HG02623 (cell line): ENCODE measurements around the gene FES.
"Not testable (repeated sequence)": the region's sequence is repeated elsewhere in the genome, so short reads cannot be mapped to it uniquely, and the experiment has no call there.

Source experiments
- ATAC-seq: cut with Tn5 transposase; IDR thresholded peaks from one replicate; pipeline ENCODE4 v1.9.1; 2021; ENCODE audit warnings: moderate library complexity; ENCODE audit not compliant: unreplicated experiment

The FES gene

DNA sequence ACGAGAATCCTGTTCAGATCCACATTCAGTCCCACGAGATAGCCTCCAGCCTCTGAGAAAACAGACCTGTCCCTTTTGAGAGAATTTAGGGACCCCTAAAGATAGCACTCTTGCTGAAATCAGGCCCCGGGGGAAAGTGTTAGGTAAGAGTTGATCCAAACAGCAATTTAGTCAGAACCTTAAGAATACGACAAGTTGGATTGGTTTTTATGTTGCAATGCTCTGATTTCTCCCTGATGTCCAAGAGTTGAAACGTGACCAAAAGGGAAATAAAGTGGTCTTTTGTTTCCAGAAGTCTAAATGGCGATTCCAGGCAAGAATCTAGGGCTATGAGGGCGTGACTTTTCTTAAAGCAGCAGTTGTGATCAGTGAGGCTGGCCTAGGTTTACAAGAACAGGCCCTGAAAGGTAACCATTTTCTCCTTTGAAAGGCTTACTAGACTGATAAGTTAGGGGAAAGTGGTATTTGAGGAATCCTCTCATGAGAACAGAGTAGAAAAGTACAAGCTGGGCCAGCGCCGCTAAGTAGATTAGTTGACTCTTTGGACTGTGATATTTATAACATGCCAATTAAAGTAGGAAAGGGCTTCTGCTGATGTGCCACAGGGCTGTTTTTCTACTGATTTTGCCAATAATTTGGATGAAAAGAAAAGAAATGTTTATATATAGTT is 23.7 kb downstream of the FES start:
- ATAC-seq = no peak

DNA sequence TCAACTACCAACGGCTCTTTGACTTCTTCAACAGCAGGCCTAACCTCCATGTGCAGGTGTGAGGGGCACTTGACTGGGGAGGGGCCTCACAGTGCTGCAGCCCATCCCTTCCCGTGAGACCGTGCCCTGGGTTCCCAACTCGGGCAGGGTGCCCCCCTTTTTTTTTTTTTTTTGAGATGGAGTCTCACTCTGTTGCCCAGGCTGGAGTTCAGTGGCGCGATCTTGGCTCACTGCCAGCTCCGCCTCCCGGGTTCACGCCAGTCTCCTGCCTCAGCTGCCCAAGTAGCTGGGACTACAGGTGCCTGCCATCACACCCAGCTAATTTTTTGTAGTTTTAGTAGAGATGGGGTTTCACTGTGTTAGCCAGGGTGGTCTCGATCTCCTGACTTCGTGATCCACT is 25.1 kb downstream of the FES start:
- not testable (repeated sequence) for ATAC-seq

DNA sequence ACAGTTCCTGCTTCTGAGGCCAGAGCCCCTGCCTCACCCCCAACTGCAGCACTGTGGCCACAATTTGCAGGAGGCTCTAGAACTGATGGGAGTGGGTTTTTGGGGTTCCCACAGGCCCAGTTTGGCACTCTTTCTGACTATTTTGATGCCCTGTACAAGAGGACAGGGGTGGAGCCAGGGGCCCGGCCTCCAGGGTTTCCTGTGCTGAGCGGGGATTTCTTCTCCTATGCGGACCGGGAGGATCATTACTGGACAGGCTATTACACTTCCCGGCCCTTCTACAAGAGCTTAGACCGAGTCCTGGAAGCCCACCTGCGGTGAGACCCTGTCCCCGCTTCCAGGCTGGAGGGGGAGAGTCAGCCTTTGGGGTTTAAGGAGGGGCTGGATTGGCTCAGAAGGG is 25.7 kb downstream of the FES start:
- ATAC-seq = no peak

- ATAC-seq = no peak
Measured at GRCh38 chr15:90910441-90911301, 26.4 kb downstream of the FES start.

- ATAC-seq = no peak
Measured at GRCh38 chr15:90911302-90911623, 27.0 kb downstream of the FES start.

GRCh38 chr15:90911906-90912769 is 27.8 kb downstream of the FES start:
- ATAC-seq = no peak

DNA sequence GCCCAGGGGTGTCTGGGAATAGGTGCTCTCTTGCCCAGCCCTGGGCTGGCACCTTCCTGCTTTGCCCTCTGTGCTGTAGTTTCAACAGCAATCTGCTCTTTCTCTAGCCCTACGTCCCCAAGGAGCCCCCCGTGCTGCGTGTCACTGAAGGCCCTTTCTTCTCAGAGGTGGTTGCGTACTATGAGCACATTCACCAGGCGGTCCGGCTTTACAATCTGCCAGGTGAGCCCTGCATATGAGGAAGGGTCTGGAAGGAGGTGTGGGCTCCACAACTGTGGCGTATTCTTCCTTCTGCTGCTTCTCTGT is 28.4 kb downstream of the FES start:
- ATAC-seq = no peak

GRCh38 chr15:90913398-90913944 is 29.2 kb downstream of the FES start:
- no peak for ATAC-seq

GRCh38 chr15:90914305-90915080 is 30.2 kb downstream of the FES start:
- ATAC-seq = no peak

GRCh38 chr15:90915216-90915807 is 31.0 kb downstream of the FES start:
- ATAC-seq = no peak

- ATAC-seq = no peak
Measured at GRCh38 chr15:90915808-90916440, 31.6 kb downstream of the FES start.

DNA sequence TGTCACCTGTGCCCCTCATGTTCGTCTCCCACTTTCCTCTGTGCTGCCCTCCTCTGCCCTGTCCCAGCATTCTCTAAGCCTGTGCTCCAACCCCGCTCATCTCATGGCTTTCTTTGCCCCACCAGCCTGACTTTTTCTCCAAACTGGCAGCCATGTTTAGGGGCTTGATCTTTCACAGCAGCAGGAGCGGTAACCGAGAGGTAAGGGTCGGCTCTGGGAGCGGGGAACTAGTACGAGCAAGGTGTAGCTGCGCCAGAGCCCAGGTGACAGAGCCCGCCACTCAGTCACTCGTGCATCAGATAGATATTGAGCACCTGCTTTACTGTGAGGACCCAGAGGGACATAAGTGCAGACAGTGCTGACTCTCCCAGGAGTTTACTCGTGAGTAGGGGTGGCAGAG is 32.2 kb downstream of the FES start:
- no peak for ATAC-seq

GRCh38 chr15:90917569-90917968 is 33.3 kb downstream of the FES start:
- no peak for ATAC-seq

DNA sequence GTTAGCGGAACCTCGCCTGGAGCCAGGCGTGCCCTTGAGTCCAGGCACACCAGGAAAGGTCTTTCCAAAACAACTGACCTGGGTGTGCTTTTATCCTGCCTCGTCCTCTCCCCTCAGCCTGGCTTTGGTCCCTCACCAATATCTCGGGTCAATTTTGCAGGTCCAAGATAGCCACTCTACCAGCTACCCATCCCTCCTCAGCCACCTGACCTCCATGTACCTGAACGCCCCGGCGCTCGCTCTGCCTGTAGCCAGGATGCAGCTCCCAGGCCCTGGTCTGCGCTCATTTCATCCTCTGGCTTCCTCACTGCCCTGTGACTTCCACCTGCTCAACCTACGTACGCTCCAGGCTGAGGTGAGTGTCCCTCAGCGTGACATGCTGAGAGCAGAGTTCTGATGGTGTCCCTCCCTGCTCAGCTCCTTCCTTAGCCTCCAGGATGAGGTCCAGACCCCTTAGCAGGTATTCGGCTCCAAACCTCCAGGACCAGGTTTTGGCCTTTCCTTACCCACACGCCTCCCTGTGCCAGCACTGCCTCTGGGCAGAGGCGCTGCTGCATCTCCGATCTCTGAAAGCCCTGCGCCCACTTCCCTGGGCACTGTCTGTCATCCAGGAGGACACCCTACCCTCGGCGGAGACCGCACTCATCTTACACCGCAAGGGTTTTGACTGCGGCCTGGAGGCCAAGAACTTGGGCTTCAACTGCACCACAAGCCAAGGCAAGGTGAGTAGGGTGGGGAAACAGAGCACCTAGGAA is 33.9 kb downstream of the FES start:
- no peak for ATAC-seq

GRCh38 chr15:90918835-90919234 is 34.5 kb downstream of the FES start:
- no peak for ATAC-seq

DNA sequence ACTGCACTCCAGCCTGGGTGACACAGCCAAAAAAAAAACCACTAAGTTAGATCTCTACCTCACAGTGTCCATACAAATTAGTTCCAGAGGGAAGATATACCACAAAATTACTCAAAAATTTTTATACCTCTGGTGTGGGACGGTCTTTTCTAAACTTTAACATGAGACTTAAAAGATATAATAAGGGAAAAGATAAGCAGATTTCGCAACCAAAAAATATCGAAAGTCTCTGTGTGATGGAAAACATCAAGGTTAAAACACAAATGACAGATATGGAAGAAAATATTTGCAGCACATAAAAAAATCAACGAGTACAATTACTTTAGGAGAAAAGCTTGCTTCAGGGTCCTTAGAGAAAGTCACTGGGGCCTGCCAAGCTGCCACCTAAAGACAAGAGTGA is 37.6 kb downstream of the FES start:
- ATAC-seq = no peak

DNA sequence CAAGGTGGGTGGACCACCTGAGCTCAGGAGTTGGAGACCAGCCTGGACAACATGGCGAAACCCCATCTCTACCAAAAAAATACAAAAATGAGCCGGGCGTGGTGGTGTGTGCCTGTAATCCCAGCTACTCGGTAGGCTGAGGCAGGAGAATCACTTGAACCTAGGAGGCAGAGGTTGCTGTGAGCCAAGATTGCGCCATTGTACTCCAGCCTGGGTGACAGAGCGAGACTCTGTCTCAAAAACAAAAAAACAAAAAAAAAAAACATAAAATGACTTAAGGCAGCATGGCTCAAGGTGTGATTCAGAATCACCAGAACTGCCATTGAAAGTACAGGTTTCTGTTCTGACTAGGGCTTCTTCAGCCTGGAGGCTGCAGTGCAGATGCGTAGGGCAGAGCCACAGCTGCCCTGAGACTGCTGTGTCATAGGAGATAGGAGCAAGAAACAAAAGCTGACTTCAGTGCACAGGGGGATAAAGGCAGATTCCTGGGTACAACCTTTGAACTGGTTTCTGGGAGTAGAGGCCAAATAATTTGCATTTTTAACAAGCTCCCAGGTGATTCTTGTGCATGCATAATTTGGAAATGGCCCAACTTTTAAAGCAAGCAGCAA is 38.5 kb downstream of the FES start:
- peak; percentile 76 for ATAC-seq

GRCh38 chr15:90924375-90924774 is 40.1 kb downstream of the FES start:
- peak; percentile 59 for ATAC-seq

DNA sequence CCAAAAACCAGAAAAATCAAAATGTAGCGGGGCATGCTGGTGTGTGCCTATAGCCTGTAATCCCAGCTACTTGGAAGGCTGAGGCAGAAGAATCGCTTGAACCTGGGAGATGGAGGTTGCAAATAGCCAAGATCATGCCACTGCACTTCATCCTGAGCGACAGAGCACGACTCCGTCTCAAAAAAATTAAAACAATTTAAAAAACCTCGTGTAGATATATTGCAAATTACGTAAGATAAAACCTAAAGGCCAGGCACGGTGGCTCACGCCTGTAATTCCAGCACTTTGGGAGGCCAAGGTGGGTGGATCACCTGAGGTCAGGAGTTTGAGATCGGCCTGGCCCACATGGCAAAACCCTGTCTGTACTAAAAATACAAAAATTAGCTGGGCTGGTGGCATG is 42.5 kb downstream of the FES start:
- not testable (repeated sequence) for ATAC-seq
